ENCODE measurements around the gene YAF2. TPM values are rescaled to one million over a fixed set of nuclear protein-coding genes. Genes with fewer than 3 reads are reported as not detected.

Gene YAF2
- total RNA-seq (10 to 100 TPM; 53.6 to 54.7 TPM), total RNA-seq (21.6 to 82.1 (median 43.6) reads per million in 172 experiments)
- 17.6 TPM for polyA plus RNA-seq (2013, experiment 1 of 2)
- 22.4 TPM for polyA plus RNA-seq (2013, experiment 2 of 2)

GRCh38 chr12:42238240-42239140 is at the start of gene YAF2:
Gene YAF2 (minus strand): TSS chr12:42238248. CDS start chr12:42238180, 68 bp downstream.
- peak within 1 kb of the TSS; percentile 94 for H3K4me3 Mint-ChIP-seq
- Histone ChIP-seq H3K9me3 (ENCODE audit: control insufficient read depth in 1 of 2, insufficient read depth in 1 of 2, low read length in 2 of 2) (no peaks in the 10 kb centered on the region), H3K4me1 (ENCODE audit: insufficient read depth, low read length) (peaks cover 17% of the 10 kb centered on the region), H3K27me3 (ENCODE audit: control insufficient read depth in 1 of 2, insufficient read depth in 2 of 2, low read length in 2 of 2) (no peaks in the 10 kb centered on the region), H3K36me3 (ENCODE audit: insufficient read depth, low read length) (peaks cover 7% of the 10 kb centered on the region), H3K4me3 (ENCODE audit: low read length) (peak within 1 kb of the TSS; percentile 76), H3K27ac (ENCODE audit: low read depth in 1 of 2, low read length in 2 of 2) (peak within 1 kb of the TSS; percentile 76 to 81)
- intact Hi-C loops (cut with DNase I, micrococcal nuclease): loop anchor here in 1 of 2 experiments (2.0 kb wide), 2 partner anchors 88 to 94 kb away; partner anchors contain the start of genes GXYLT1, PPHLN1 and ZCRB1
- ChIA-PET POLR2A (interaction anchor here (0.5 to 1.4 kb wide), 4 partner anchors 41 to 141 kb away, joined by 3 to 10 read pairs (median 4); partner anchors contain the start of genes GXYLT1, PPHLN1 and ZCRB1), CTCF (interaction anchor here (1.3 kb wide), 1 partner anchor 134 kb away, joined by 3 read pairs; no protein-coding TSS in a partner anchor)
- peak; percentile 78 for ATAC-seq (ENCODE audit: poor library complexity)
- peaks cover 43% of the 10 kb centered on the region for H3K4me1 Mint-ChIP-seq (ENCODE audit: low read depth)
- H3K36me3 Mint-ChIP-seq (ENCODE audit: low read depth): peaks cover 34% of the 10 kb centered on the region
- H3K9me3 Mint-ChIP-seq: no peaks in the 10 kb centered on the region
- TF ChIP-seq CTCF (IDR thresholded peaks at IDR 0.05): no peak
- no peaks in the 10 kb centered on the region for H3K27me3 Mint-ChIP-seq
- peak within 1 kb of the TSS; percentile 93 for H3K27ac Mint-ChIP-seq
- DNase-seq: peak; percentile 69 to 95 (median 80)

GRCh38 chr12:42286741-42287140 is 48.7 kb upstream of the YAF2 start:
- no peak for ATAC-seq (ENCODE audit: poor library complexity)
- no peak for TF ChIP-seq CTCF (IDR thresholded peaks at IDR 0.05)
- ChIA-PET CTCF (no interaction called here), POLR2A (no interaction called here)
- intact Hi-C loops (cut with DNase I, micrococcal nuclease): no loop called here
- Mint-ChIP-seq H3K9me3 (no peaks in the 10 kb centered on the region), H3K36me3 (ENCODE audit: low read depth) (no peaks in the 10 kb centered on the region), H3K4me3 (no peak overlapping the region), H3K27ac (no peak overlapping the region), H3K4me1 (ENCODE audit: low read depth) (peaks cover 8% of the 10 kb centered on the region), H3K27me3 (peaks cover 10% of the 10 kb centered on the region)
- H3K27ac ChIP-seq (ENCODE audit: low read depth in 1 of 2, low read length in 2 of 2): no peak overlapping the region
- H3K27me3 ChIP-seq (ENCODE audit: control insufficient read depth in 1 of 2, insufficient read depth in 2 of 2, low read length in 2 of 2): peaks cover 0 to 6% of the 10 kb centered on the region in 2 experiments
- no peaks in the 10 kb centered on the region for H3K36me3 ChIP-seq (ENCODE audit: insufficient read depth, low read length)
- H3K9me3 ChIP-seq (ENCODE audit: control insufficient read depth in 1 of 2, insufficient read depth in 1 of 2, low read length in 2 of 2): no peaks in the 10 kb centered on the region
- no peaks in the 10 kb centered on the region for H3K4me1 ChIP-seq (ENCODE audit: insufficient read depth, low read length)
- no peak overlapping the region for H3K4me3 ChIP-seq (ENCODE audit: low read length)
- no peak for DNase-seq

GRCh38 chr12:42285431-42285830 is 47.4 kb upstream of the YAF2 start:
- no peak for ATAC-seq (ENCODE audit: poor library complexity)
- no peak for DNase-seq
- H3K4me1 Mint-ChIP-seq (ENCODE audit: low read depth): peaks cover 8% of the 10 kb centered on the region
- no peaks in the 10 kb centered on the region for H3K36me3 ChIP-seq (ENCODE audit: insufficient read depth, low read length)
- ChIA-PET CTCF (no interaction called here), POLR2A (interaction anchor here (0.6 kb wide), 1 partner anchor 48 kb away, joined by 3 read pairs; no protein-coding TSS in a partner anchor)
- no peaks in the 10 kb centered on the region for H3K9me3 ChIP-seq (ENCODE audit: control insufficient read depth in 1 of 2, insufficient read depth in 1 of 2, low read length in 2 of 2)
- H3K4me3 Mint-ChIP-seq: no peak overlapping the region
- no peak overlapping the region for H3K4me3 ChIP-seq (ENCODE audit: low read length)
- H3K36me3 Mint-ChIP-seq (ENCODE audit: low read depth): no peaks in the 10 kb centered on the region
- TF ChIP-seq CTCF (IDR thresholded peaks at IDR 0.05): no peak
- peaks cover 10% of the 10 kb centered on the region for H3K27me3 Mint-ChIP-seq
- peaks cover 0 to 6% of the 10 kb centered on the region in 2 experiments for H3K27me3 ChIP-seq (ENCODE audit: control insufficient read depth in 1 of 2, insufficient read depth in 2 of 2, low read length in 2 of 2)
- no peaks in the 10 kb centered on the region for H3K9me3 Mint-ChIP-seq
- H3K27ac ChIP-seq (ENCODE audit: low read depth in 1 of 2, low read length in 2 of 2): no peak overlapping the region
- intact Hi-C loops (cut with DNase I, micrococcal nuclease): no loop called here
- no peak overlapping the region for H3K27ac Mint-ChIP-seq
- no peaks in the 10 kb centered on the region for H3K4me1 ChIP-seq (ENCODE audit: insufficient read depth, low read length)

All from CD4-positive, alpha-beta T cell (primary cell).